ENCODE results near the gene L3MBTL3.
"Not testable (repeated sequence)": the region's sequence is repeated elsewhere in the genome, so short reads cannot be mapped to it uniquely, and the experiment has no call there.

The L3MBTL3 gene

DNA sequence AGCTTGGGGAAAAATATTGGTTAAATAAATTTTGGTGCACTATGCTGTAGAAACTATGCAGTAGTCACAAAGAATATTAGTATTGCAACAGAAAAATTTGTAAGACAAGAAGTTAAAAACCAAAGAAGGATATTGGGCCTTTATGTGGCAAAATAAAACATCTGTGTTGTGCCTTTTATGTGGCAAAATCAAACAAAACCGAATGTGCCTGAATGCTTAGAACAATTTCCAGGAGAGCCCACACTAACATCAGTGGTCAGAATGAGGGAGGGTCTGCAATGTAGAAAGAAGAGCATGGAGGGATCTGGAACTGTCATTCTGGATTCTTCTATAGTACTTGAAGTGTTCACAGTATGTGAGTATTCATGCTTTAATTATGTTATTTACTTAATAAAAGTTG lies 75.2 kb downstream of the L3MBTL3 start:
- no peak for DNase-seq

DNA sequence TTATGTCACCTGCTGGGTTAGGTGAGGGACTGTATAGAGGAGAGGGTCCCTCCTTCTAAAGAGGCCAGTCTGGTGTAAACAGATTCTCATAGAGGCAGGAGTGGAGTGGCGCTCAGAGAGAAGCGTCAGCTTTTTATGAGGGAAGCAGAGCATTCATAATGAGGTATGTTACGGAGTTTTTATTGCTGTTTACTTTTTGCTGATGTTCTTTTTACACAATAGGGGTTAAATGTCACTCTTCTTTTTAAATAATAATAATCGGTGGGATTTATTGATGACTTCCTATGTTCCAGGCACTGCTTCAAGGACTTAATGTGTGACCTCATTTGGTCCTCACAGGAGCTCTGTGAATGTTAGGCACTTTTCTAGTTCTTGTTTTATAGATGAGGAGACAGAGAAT lies 79.9 kb downstream of the L3MBTL3 start:
- DNase-seq, result no peak

DNA sequence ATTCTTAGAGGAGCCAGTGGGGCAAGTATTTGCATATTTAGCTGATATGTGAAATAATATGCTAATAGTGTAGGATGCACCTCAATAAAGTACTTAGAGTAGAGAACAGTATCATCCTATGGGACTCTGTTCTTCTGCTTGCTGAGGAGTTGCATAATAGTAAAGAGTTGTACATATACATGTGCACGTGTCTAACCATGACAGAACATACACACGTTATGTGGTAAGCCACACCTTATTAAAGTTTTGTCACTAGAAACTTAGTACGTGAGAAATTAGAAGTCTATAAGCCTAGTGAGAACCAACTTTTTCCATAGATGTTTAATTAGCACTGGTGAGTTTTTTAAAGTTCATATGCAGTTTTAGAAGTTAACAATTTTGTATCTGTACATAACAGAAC lies 80.7 kb downstream of the L3MBTL3 start:
- no peak for DNase-seq

DNA sequence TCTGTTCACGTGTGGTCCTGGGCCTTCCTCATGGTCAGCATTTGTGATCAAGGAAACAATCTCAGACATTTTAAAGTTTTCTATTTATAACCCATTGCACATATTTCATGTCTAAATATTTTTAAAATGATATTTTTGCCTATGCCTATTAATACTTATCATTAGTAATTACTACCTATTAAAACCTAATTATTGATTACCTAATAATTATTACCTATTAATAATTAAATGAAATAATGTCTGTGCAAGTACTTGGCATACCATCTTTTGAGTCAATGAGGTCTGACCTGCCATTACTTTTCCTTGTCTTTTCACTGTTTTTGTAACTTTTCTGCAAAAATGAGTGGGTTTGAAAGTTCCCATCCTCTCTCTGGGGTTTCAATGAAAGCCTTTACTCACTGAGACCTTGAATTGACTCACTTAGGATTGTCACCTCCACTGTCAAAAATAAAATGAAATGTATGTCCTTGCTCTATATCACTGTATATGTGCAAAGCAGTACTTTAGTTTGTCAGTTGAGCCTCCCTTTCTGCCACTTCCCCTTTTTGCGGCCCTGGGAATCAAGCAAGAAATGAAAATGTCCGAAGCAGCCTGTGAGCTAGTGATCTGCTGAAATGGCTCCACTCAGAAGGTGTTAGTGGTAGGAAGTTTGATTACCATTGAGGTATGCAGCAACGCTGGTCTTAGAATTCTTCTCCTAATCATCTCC lies 87.8 kb downstream of the L3MBTL3 start:
- DNase-seq, result no peak

DNA sequence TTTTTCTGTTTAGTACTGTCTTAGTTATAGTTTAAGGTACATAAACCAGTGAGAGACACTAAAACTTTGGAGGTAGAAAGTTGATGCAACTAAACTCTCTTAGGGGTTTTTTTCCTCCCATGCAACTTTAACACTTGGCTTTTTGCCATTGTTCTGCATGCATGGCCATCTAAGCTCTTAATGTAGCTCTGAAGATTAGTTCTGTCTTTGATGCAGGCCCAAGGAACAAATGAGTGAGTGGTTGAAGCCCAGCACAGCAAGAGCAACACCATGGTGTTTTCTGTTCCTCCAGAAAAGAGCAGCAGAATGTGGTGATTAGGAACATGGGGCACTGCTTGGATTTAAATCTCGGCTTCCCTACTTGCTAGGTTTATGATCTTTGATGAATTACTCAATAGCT lies 89.3 kb downstream of the L3MBTL3 start:
- no peak for DNase-seq

DNA sequence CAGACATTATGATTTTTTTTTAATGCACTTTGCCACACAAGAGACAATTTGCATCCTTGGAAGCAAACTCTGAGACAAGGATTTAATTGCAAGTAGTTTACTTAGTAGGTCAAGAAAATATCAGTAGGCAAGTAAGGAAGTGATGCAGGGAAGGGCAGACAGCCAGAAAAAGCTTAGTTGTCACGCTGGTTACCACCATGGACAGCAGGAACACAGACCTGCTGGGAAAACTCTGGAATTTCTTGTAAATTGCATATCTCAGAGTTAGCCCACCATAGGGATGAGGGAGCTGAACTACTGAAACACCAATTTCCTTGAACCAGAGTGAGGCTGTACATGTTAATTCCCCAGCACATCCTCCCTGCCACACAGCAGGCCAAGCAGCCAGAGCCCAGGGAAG lies 92.7 kb downstream of the L3MBTL3 start:
- no peak for DNase-seq

DNA sequence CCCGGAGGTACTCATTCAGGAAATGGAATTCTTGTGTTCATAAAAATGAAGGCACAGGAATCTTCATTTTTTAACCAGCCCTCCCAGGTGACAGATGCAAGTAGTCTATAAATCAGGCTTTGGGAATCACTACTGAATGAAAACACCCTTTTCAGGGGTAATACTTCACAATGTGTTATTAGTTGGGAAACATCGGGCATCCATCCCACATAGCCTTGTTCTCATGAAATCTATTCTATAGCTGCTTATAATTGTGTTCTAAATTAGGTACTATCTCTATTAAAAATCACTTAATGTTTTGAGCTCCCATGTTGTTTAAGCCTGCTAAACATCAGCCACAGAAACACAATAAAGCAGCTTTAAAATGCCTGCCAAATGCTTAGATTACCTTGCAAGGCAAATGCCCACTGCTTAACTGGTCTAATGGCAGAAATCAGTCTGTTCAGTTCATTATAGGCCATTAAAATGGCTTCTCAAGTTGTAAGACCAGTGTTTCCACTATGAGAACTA lies 94.9 kb downstream of the L3MBTL3 start:
- DNase-seq, result no peak

DNA sequence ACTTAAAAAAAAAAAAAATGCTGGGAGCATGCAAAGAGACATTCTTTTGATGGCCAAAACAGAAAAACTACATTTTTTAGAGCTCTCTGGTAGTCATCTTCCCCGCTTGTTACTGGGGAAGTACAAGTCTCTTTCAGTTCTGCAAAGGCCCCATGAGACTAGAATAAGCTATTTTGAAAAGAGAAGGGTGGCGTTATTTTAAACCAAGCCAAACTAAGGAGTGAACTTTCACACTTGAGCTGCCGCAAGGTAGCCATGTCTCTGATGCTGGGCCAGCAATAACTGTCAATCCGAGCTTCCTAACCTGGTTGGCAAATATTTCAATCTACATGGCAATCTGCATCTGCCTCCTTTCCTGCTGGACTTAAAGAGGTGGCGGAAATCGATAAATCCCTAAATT lies 96.7 kb downstream of the L3MBTL3 start:
- DNase-seq, result no peak

DNA sequence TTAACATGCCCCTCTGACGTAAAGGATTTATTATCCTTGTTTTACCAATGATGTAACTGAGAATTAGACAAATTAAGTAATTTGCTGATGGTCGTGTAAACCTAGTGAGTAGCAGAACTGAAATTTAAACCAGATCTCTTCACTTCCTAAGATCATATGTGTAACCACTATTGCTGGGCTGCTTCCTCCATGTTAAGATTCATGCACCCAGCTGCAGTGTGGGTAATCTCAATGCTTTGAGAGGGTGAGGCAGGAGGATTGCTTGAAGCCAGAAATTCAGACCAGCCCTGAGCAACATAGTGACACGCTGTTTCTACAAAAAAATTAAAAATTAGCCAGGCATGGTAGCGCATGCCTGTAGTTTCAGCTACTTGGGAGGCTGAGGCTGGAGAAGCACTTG lies 97.9 kb downstream of the L3MBTL3 start:
- DNase-seq, result no peak

DNA sequence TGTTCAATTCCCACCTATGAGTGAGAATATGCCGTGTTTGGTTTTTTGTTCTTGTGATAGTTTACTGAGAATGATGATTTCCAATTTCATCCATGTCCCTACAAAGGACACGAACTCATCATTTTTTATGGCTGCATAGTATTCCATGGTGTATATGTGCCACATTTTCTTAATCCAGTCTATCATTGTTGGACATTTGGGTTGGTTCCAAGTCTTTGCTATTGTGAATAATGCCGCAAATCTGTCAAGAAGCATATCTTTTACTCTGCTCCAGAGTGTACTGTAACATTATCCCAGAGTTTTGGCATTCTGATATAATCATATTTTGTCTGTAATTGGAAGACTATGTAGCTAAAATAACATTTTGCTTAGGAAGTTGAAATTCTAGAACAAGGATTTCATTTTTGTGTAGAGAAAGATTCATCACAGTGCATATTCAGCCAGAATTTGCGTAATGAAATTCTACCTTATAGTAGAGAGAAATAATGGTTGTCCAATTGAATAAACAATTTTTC lies 98.9 kb downstream of the L3MBTL3 start:
- DNase-seq, result not testable (repeated sequence)

DNA sequence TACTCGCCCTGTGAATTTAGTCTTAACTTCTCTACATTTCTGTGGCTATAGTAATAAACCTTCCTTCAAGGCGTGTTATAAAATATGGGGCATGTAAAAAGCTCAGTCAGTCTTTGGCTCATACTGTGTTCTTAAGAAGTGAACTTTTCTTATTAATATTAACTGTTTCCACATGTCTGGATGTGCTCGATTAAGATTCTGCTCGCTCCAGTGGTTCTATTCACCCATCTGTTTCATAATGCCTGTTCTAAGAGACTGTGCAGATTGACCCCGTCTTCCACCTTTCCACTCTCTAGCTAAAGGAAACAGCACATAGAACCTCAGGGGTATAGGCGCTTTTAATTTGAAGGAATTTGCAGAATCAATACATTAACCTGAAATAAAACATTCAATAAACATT lies 99.9 kb downstream of the L3MBTL3 start:
- DNase-seq, result no peak

DNA sequence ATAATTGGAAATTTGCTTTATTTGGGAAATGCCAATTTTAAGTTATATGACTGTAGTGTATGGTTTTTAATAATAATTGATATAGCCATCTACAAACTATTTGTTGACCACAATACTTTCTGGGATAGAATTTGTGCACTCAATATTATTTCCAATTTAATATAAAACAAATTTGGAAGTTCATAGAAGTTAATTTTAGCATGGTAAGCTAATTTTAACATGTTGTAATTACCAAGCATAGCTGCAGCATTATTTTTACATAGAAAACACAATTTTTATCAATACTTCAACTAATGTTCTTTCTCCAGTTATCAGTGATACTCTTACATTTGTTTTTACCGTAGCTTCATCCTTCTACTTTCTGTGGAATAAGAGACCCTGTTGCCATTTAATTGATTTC lies 100.8 kb downstream of the L3MBTL3 start:
- no peak for DNase-seq

DNA sequence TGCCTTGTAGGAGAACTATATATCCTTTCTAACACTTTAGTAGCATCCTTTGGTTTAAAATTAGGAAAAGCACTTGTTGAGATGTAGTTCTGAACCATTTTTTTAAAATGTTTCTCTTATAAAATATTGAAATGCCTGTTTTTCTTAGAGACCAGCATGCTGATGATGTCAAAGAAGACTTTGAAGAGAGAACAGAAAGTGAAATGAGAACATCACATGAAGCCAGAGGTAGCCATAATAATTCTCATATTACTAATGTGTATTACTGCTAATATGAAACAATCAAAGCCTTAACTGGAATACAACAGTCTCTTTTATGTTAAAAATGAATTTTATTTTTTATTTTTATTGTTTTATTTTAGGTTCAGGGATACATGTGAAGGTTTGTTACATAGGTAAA lies 102.3 kb downstream of the L3MBTL3 start:
- DNase-seq, result no peak

DNA sequence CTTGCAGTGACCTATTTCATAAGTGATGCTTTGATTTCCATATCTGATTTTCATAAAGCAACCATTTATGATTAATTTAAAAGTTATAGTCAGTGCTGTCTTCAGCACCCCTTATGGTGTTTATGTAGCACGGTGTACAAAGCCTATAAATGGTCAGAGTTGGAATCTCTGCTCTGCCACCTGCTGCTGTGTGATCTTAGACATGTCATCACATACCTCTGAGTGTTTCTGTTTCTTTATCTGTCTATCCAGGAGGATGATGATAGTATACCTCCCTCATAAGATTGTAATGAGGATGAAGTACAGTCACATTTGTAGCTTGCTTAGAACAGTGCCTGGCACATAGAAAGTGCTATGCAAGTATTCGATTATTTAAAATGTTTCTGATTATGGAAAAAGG lies 103.9 kb downstream of the L3MBTL3 start:
- no peak for DNase-seq

DNA sequence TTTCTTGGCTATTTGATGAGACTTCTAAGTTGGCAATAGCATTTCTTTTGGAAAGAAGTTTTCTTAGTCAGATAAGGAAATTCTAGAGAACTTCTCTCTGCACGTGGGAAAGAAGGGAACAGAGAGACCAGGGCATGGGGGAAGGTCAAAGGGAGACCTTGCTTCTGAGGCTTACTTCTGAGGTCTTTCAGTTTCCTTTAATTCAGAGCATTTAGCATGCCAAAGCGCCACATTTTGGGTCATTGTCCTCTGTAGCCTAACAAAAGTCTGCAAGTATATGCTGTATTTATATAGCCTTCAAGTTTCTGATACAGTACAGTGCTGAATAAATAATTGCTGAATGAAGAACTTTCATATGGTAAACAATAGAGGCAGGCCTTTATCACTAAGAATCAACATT lies 108.8 kb downstream of the L3MBTL3 start:
- DNase-seq, result no peak

DNA sequence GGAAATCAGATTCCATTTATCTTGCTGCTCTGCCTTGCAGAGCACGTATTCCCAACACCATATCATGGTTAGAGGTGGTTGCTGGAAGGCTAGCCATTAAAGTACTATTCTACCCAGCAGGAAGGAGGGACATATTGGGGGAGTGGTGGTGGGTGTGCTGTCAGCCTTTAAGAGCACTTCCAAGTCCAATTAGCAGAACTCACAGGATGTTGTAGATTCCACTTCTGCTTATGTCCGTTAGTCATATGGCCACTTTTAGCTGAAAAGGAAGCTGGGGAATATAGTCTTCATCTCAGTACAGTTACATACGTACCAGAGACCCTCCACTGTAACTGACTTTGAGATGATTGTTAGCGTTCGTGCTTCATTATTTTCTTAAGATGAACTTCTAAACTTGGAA lies 109.9 kb downstream of the L3MBTL3 start:
- no peak for DNase-seq

DNA sequence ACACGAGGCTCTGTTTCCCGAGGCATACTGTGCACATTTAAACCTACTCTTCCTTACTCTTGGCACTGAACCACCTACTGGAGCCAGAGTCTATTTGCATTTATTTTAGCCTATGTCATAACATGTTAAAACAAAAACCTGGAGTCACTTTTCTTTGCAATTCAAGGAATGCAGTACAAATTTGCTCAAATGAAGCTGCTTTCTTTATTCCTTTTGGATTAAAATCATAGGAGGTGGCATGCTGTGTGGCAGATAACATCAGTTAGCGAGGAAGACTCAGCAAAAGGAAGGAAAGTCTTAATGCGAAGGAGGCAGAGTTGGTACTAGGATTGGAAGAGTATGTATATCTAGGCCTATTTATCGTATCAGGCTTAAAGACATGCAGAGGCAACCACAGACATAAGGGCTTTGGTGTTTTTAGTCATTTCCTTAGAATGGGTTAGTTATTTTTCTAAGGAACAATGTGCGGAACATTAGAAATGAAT lies 111.4 kb downstream of the L3MBTL3 start:
- no peak for DNase-seq

DNA sequence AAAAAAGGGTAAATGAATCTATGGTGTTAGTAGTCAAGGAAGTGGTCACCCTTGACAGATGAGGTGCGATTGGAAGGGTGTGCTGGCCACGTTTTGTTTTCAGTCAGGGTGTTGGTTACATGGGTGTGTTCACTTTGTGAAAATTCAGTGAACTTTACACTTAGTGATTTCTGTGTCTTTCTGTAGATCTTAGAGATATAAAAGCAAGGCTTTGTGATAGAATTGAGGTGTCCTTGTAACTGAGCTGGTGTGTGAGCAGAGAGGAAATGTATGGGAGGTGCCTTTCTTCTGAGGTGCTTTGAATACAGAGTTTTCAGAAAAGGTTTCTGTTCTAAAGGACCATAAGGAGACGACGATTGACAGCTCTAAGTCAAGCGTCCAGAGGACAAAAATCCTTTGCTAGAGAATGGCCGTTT lies 113.9 kb downstream of the L3MBTL3 start:
- peak; percentile 12 to 26 for DNase-seq

DNA sequence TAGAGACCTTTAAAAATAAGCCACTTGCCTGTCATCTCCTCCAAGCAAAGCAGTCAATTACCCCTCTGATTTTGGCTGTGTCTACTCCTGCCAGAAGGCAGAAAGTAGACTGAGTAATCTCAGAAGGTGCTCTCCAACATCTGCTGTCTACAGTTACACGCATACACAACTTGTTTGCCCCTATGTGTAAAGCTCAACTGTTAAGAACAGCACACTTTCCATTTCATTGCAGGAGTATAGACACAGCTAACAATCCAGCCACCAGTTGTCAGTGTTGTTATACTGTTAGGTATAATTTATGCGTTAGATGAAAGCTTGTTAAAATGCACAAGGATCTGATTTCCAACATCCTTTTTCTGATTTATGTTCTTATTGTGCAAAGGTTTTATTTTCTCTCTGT lies 116.2 kb downstream of the L3MBTL3 start:
- DNase-seq, result no peak

DNA sequence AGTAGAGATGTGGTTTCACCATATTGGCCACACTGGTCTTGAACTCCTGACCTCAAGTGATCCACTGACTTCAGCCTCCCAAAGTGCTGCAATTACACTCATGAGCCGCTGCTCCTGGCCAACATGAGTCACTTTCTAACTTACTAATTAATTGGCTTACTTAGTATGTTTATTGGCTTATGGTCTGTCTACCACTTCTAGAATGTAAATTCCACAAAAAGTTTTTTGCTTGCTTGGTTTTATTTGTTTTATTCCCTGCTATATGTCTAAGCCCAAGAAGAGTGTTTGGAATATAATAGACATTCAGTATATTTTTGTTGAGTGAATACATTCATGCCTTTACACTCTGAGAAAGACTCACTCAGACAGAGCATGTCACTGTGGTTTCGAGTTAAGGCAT lies 118.4 kb downstream of the L3MBTL3 start:
- no peak for DNase-seq

DNA sequence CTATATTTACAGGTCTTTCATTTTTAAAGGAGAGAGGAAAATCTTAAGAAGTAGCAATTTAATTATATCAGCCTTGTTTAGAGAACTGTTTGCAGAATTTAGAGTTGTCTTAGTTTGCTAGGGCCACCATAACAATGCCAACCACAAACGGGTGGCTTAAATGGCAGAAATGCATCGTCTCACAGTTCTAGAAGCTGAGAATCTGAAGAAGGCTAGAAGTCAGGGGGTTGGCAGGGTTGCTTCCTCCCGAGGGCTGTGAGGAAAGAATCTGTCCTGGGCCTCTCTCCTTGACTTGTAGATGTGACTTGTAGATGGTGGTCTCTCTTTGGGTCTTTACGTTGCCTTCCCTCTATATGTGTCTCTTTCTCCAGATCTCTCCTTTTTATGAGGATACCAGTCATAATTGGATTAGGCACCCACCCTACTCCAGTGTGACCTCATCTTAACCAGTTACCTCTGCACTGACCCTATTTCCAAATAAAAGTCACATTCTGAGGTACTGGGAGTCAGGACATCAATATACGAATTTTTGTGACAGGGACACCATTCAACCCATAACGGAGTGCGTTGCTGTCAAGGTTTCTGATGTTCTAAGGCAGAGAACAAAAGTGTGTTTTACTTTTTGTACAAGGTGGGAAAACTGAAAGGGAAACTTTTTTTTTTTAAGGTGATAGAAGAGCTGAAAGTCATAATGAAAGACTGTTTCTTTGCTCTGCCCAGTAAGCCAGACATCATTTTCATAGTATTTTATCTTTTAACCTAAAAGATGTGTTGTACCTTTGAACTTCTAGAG lies 119.9 kb downstream of the L3MBTL3 start:
- DNase-seq, result no peak

DNA sequence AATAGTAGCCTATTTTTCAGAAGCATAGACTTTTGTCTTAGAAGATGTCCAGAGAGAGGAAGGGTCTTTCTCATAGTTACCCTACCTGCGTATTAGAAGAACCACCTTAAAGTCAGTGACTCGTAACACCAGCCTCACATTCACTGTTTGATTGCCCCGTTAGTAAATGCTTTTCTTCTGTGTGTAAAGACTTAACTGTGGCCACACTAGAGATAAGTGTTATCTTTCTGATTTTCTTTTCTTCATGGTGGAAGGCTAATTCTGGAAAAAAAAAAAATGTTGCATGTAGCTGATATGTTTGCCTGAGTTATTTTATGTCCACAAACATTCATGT lies 120.5 kb downstream of the L3MBTL3 start:
- no peak for DNase-seq

DNA sequence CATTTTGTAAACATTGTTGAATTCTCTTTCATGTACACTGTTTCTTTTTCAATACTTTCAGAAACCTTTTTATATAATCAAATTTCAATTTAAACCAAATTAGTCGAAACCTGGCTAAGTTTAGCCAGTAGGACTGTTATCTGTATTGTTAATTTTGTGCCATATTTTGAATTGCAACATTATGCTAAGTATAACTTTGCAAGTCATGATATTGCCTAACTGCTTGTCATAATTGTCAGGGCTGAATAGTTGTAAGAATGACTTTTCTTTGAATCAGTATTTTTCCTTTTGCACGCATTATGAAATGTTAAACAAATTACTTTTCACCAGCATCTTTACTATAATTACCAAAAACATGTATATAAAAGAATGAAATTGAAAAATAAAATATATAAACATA lies 121.7 kb downstream of the L3MBTL3 start:
- no peak for DNase-seq

DNA sequence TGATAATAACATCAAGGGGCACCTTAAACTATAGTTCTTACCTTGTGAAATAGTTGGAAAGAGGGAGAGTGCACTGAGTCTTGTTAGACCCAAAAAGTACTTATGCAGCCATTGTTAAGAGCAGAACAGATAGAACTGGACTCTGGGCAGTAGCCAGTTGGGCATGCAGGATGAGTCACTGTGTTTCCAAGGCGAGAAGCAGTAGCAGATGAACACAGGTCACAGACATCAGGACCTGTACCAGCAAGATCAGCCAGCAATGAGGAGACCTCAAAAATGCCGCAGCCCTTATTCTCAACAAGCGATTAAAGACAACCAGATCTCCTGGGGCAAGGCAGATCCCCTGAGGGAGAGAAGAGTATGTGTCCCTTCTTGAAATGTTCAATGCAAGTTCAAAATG lies 125.3 kb downstream of the L3MBTL3 start:
- no peak for DNase-seq
